Bronchial epithelial cell (primary cell): Measurements from ENCODE around the gene KRT10. TPM values are rescaled to one million over a fixed set of nuclear protein-coding genes. Genes with fewer than 3 reads are reported as not detected.

ENCODE experiments used
- DNase-seq: peaks from one replicate; pipeline ENCODE4 v3.0.0-alpha.2; 2010; ENCODE audit warnings: low read depth
- FAIRE-seq: peaks from 2 replicates; lab custom pipeline; 2011; peaks lifted over from hg19 to GRCh38; lab: Jason Lieb, UNC
- H3K27me3 ChIP-seq: 2 replicates; pipeline ENCODE4 v1.5.1; 2011; ENCODE audit warnings: low read length; ENCODE audit not compliant: control insufficient read depth, insufficient read depth
- H3K36me3 ChIP-seq: 2 replicates; pipeline ENCODE4 v1.5.1; 2011; ENCODE audit warnings: low read length; ENCODE audit not compliant: control insufficient read depth, insufficient read depth
- H3K4me3 ChIP-seq: 2 replicates; pipeline ENCODE4 v1.5.1; 2011; ENCODE audit warnings: mild to moderate bottlenecking, low read depth, low read length, control low read depth
- total RNA-seq: library from RNA; depleted of rRNA; stranded (reverse); fragments of >200 nt; gene quantifications from 2 replicates; pipeline ENCODE4 v1.2.1, GENCODE V29; 2014
- TF ChIP-seq, protein P1 (sequence below): IDR thresholded peaks from 2 replicates; pipeline ENCODE4 v1.5.1; 2011; ENCODE audit warnings: mild to moderate bottlenecking, moderate library complexity, low read length, control low read depth, inconsistent platforms; ENCODE audit not compliant: insufficient read depth, severe bottlenecking

The KRT10 gene
- total RNA-seq, 1 donor from 2014 or later = 6.3 TPM

DNA sequence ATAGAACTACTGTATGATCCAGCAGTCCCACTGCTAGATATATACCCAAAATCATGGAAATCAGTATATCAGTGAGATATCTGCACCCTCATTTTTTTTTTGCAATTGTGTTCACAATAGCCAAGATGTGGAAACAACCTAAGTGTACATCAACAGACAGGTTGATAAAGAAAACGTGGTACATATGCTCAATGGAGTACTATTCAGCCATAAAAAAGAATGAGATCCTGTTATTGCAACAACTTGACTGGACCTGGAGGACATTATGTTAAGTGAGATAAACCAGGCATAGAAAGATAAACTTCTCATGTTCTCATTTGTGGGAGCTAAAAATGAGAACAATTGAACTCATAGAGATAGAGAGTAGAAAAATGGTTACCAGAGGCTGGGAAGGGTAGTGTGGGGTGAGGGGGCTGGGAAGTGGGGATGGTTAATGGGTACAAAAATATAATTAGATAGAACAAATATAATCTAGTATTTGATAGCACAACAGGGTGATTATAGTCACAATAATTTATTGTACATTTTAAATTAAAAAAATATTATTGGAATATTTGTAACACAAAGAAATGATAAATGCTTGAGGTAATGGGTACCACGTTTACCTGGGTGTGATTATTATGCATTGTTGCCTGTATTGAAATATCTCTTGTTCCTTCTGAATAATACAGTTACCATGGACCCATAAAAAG, 7.8 kb upstream of the KRT10 start:
- FAIRE-seq = no peak
- TF ChIP-seq, protein P1, sequence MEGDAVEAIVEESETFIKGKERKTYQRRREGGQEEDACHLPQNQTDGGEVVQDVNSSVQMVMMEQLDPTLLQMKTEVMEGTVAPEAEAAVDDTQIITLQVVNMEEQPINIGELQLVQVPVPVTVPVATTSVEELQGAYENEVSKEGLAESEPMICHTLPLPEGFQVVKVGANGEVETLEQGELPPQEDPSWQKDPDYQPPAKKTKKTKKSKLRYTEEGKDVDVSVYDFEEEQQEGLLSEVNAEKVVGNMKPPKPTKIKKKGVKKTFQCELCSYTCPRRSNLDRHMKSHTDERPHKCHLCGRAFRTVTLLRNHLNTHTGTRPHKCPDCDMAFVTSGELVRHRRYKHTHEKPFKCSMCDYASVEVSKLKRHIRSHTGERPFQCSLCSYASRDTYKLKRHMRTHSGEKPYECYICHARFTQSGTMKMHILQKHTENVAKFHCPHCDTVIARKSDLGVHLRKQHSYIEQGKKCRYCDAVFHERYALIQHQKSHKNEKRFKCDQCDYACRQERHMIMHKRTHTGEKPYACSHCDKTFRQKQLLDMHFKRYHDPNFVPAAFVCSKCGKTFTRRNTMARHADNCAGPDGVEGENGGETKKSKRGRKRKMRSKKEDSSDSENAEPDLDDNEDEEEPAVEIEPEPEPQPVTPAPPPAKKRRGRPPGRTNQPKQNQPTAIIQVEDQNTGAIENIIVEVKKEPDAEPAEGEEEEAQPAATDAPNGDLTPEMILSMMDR = no peak
- H3K4me3 ChIP-seq = no peak overlapping the region
- no peaks in the 10 kb centered on the region for H3K36me3 ChIP-seq
- no peaks in the 10 kb centered on the region for H3K27me3 ChIP-seq
- DNase-seq = no peak

DNA sequence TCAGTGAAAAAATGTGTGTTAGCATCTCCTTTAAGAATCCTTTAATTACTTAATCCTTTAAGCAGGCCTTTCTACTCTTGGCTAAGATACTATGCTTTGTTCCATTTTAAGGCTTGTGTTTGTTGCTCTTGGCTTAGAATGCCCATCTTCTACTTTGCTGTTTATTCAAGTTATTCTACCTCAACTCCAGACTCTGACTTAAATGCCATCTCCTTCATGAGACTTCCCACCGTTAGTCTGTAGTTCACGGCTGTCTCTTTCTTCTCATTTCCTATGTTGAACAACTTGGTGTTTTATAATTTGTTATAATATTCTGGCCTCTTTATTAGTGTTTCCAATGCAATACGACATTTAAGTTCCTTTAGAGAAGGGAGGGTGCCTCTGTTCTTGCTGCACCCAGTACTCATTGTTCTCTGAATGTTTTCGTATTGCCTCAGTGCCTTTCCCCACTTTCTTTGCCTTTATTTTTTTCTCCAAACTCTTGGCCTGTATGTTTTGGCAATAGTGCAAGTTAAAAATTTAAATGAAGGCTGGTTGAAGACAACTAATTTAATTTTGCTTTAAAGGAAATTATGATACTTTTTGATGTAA, 6.1 kb upstream of the KRT10 start:
- DNase-seq = no peak
- no peak overlapping the region for H3K4me3 ChIP-seq
- TF ChIP-seq, protein P1 = no peak
- no peaks in the 10 kb centered on the region for H3K27me3 ChIP-seq
- no peaks in the 10 kb centered on the region for H3K36me3 ChIP-seq
- no peak for FAIRE-seq

DNA sequence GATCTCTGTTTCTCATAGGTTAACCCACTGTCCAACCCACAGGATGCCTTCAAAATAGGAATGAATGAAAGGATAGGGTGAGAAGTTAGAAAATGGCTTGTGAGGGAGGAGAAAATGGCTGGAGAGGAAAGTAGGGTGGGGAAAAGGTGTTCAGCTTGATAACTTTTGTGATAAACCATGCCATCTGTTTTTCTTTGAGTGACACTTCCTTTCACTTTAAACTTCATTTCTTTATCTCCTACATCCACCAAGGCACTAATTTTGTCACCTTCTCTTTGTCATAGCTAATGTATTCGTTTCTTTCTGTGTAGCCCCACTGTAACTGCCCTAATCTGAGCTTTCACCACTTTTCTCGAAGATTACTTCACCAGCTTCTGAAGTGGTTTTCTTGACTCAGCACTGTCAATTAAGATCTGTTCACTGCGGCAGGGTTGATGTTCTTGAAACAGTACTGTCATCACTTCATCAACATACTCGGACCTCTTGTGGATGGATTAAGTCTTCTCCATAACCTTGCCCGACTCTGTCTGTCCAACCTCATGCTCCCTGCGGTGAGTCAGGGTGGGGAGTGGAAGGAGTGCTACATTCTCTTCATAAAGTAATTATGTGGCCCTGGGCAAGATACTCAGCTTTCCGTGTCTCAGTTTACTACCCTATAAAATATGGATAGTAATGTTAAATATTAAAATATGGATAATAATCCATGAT, 5.5 kb upstream of the KRT10 start:
- FAIRE-seq = no peak
- no peaks in the 10 kb centered on the region for H3K36me3 ChIP-seq
- DNase-seq = no peak
- TF ChIP-seq, protein P1 = no peak
- H3K4me3 ChIP-seq = no peak overlapping the region
- no peaks in the 10 kb centered on the region for H3K27me3 ChIP-seq

DNA sequence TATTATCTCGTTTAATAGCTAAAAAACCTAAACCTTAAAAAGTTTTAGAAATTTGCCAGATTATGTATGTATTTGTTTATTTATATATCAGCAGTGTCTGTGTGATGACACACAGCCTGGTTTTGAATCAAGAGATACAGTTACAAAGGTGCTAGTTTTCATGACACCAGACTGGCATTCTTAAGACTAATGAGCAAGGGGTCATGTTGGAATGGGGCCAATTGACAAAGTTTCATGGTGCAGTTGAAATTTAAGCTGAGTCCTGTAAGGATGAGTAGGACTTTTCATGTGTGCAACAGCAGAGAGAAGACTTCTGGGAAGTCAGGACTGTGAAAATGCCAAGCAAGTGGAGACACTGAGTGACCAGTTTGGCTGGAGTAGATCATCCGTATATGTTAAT, 3.2 kb upstream of the KRT10 start:
- H3K36me3 ChIP-seq = no peaks in the 10 kb centered on the region
- no peak overlapping the region for H3K4me3 ChIP-seq
- no peaks in the 10 kb centered on the region for H3K27me3 ChIP-seq
- FAIRE-seq (no peak), DNase-seq (no peak)
- TF ChIP-seq, protein P1 = no peak

DNA sequence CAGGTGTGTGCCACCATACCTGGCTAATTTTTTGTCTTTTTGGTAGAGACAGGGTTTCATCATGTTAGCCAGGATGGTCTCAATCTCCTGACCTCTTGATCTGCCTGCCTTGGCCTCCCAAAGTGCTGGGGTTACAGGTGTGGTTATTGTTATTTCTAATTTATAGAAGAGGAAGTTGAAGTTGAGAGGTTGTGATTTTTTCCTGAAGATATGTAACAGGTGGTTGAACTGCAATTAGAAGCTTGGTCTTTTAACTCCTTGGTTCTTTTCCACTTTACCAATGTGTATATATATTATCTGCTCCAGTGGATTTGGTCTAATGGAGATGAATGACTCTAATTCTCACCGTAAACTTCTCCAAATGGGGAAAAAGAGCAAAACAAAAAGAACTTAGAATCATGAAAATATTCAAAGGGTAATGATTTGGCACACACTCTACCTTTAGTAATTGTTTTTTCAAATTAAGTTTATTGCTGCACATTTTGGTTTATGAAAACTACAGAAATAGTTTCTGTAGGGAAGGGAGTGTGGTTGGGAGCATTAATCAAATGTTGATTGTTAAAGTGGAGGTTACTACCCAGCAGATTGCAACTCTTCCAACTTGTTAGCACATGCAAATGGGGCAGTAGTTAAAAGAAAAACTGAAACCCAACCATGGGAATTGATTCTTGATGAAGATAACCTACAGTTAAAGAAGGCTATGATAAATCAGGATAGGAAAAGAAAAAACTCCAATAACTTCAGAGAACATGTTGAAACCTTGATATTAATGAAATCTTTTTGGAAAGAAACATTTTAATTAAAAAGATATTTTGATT, 1.8 kb upstream of the KRT10 start:
- TF ChIP-seq, protein P1 = no peak
- DNase-seq (no peak), FAIRE-seq (no peak)
- Histone ChIP-seq H3K4me3 (no peak overlapping the region), H3K27me3 (no peaks in the 10 kb centered on the region), H3K36me3 (no peaks in the 10 kb centered on the region)
